Neural cell (in vitro differentiated cells): Measurements from ENCODE around the gene P2RY11. TPM values are rescaled to one million over a fixed set of nuclear protein-coding genes. Genes with fewer than 3 reads are reported as not detected.

Source experiments
- H2AFZ ChIP-seq: fragments of 200-600, 300-800 bp; sonication (generic), shearing (Covaris generic); 2 replicates; pipeline ENCODE4 v1.6.0; 2014; ENCODE audit warnings: low read depth, mild to moderate bottlenecking, antibody characterized with exemption, low read length, moderate library complexity
- H3F3A ChIP-seq: fragments of 200-600 bp; shearing (Covaris generic); 2 replicates; pipeline ENCODE4 v1.6.1; 2016; ENCODE audit warnings: mild to moderate bottlenecking, moderate library complexity, mixed read lengths, antibody characterized with exemption, low read length; ENCODE audit not compliant: insufficient read depth, poor library complexity, severe bottlenecking
- H3K27ac ChIP-seq: fragments of 200-600, 300-800 bp; sonication (generic), shearing (Covaris generic); 2 replicates; pipeline ENCODE4 v1.5.1; 2014; ENCODE audit warnings: mild to moderate bottlenecking, low read length, moderate library complexity
- H3K27me3 ChIP-seq: fragments of 300-800, 200-600 bp; sonication (generic), shearing (Covaris generic); 2 replicates; pipeline ENCODE4 v1.6.0; 2014; ENCODE audit warnings: mild to moderate bottlenecking, low read depth, low read length, moderate library complexity; ENCODE audit not compliant: insufficient read depth
- H3K36me3 ChIP-seq: fragments of 300-800, 200-600 bp; sonication (generic), shearing (Covaris generic); 2 replicates; pipeline ENCODE4 v1.5.1; 2014; ENCODE audit warnings: mild to moderate bottlenecking, antibody characterized with exemption, low read length, moderate library complexity; ENCODE audit not compliant: insufficient read depth
- H3K4me2 ChIP-seq: fragments of 300-800, 200-600 bp; sonication (generic), shearing (Covaris generic); 2 replicates; pipeline ENCODE4 v1.6.0; 2014; ENCODE audit warnings: mild to moderate bottlenecking, low read length
- H3K4me3 ChIP-seq: fragments of 300-800, 200-600 bp; sonication (generic), shearing (Covaris generic); 2 replicates; pipeline ENCODE4 v1.5.1; 2014; ENCODE audit warnings: mild to moderate bottlenecking, low read length, moderate library complexity
- H3K79me2 ChIP-seq: fragments of 200-600 bp; shearing (Covaris generic); replicated peaks from 2 replicates; pipeline ENCODE4 v1.6.0; 2014; ENCODE audit warnings: mild to moderate bottlenecking, low read length, moderate library complexity; ENCODE audit not compliant: insufficient read depth
- H3K9ac ChIP-seq: fragments of 300-800, 200-600 bp; sonication (generic), shearing (Covaris generic); 2 replicates; pipeline ENCODE4 v1.6.1; 2016; ENCODE audit warnings: mild to moderate bottlenecking, low read length, mixed read lengths
- H3K9me2 ChIP-seq: fragments of 200-600 bp; shearing (Covaris generic); 2 replicates; pipeline ENCODE4 v1.6.1; 2016; ENCODE audit warnings: mild to moderate bottlenecking, low read length, mixed read lengths; ENCODE audit not compliant: insufficient read depth
- H3K9me3 ChIP-seq: fragments of 200-600, 300-800 bp; sonication (generic), shearing (Covaris generic); 2 replicates; pipeline ENCODE4 v1.6.1; 2016; ENCODE audit warnings: mild to moderate bottlenecking, mixed run types, low read length, moderate library complexity, mixed read lengths
- H4K20me1 ChIP-seq: fragments of 200-600 bp; shearing (Covaris generic); 2 replicates; pipeline ENCODE4 v1.6.1; 2016; ENCODE audit warnings: mild to moderate bottlenecking, mixed run types; ENCODE audit not compliant: insufficient read depth
- EP300 ChIP-seq: fragments of 450-650 bp; conservative IDR thresholded peaks from 2 replicates; pipeline ENCODE4 v1.6.1; 2014; ENCODE audit warnings: antibody characterized with exemption, mild to moderate bottlenecking, moderate library complexity; ENCODE audit not compliant: poor library complexity, severe bottlenecking
- EZH2 ChIP-seq: fragments of 200-600, 300-800 bp; shearing (Covaris generic), sonication (generic); IDR thresholded peaks from 2 replicates; pipeline ENCODE4 v1.6.1; 2014; ENCODE audit warnings: antibody characterized with exemption, low read length, borderline replicate concordance, mild to moderate bottlenecking; ENCODE audit not compliant: insufficient read depth, poor library complexity, severe bottlenecking
- MXI1 ChIP-seq: fragments of 450-650 bp; conservative IDR thresholded peaks from 2 replicates; pipeline ENCODE4 v1.6.1; 2014; ENCODE audit warnings: antibody characterized with exemption, mild to moderate bottlenecking; ENCODE audit not compliant: poor library complexity, severe bottlenecking
- POLR2AphosphoS5 ChIP-seq: IDR thresholded peaks from 2 replicates; pipeline ENCODE4 v1.6.1; 2012
- RAD21 ChIP-seq: fragments of 450-650 bp; conservative IDR thresholded peaks from 2 replicates; pipeline ENCODE4 v1.6.1; 2014; ENCODE audit warnings: antibody characterized with exemption, mild to moderate bottlenecking, moderate library complexity
- SMC3 ChIP-seq: fragments of 450-650 bp; conservative IDR thresholded peaks from 2 replicates; pipeline ENCODE4 v1.6.1; 2014; ENCODE audit warnings: antibody characterized with exemption, mild to moderate bottlenecking, moderate library complexity; ENCODE audit not compliant: poor library complexity
- TAF1 ChIP-seq: IDR thresholded peaks from 2 replicates; pipeline ENCODE4 v1.6.1; 2012; ENCODE audit warnings: low read depth
- polyA plus RNA-seq: library from polyadenylated mRNA; depleted of rRNA; stranded (reverse); fragments of >200 nt; gene quantifications from 2 replicates; pipeline ENCODE4 v1.2.3, GENCODE V29; 2014
- TF ChIP-seq, protein P1 (sequence below): IDR thresholded peaks from 2 replicates; pipeline ENCODE4 v1.6.1; 2012; ENCODE audit warnings: borderline replicate concordance
- TF ChIP-seq, protein P2 (sequence below): fragments of 450-650 bp; IDR thresholded peaks from 2 replicates; pipeline ENCODE4 v1.5.1; 2014; ENCODE audit warnings: antibody characterized with exemption, mild to moderate bottlenecking, moderate library complexity; ENCODE audit not compliant: poor library complexity, severe bottlenecking

P2RY11 gene
- polyA plus RNA-seq, 1 donor from 2014 or later, result 5.4 TPM

DNA sequence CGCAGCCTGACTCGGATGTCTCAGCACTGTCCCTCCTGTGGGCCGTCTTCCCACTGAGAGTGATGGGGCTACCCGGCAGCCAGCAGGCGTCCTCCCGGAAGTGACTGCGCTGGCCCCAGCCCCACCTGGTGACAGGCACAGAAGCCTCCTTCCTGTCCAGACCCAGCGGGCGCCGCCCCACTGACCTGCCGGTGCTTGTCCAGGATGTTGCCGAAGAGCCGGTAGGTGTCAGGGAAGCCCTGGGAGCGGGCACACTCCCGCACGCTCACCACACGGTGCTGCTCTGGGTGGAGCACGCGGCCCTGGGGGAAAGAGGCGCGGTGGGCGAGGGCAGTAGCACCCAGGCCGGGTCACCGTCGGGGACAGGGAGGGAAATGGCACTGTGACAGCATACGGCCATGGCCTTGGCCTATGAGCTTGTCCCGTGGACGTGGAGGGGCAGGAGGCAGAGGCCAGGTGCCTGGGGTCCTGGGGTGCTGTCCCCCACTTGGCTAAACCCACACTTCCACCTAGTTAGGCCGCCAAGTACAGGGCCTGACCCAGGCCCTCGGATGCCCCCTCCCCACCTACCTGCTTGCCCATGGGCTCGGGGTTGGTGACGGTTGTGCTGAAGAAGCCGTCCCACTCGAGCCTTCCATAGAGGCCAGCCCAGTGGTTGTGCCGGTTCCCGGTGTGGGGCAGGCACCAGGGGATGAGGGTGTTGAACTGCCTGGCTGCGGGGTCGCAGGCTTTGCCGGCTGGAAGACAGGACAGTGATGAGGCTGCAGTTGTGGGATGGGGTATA, 24.2 kb downstream of the P2RY11 start:
- no peaks in the 10 kb centered on the region for H4K20me1 ChIP-seq
- no peaks in the 10 kb centered on the region for H3F3A ChIP-seq
- no peaks in the 10 kb centered on the region for H3K79me2 ChIP-seq
- TF ChIP-seq, protein P1, sequence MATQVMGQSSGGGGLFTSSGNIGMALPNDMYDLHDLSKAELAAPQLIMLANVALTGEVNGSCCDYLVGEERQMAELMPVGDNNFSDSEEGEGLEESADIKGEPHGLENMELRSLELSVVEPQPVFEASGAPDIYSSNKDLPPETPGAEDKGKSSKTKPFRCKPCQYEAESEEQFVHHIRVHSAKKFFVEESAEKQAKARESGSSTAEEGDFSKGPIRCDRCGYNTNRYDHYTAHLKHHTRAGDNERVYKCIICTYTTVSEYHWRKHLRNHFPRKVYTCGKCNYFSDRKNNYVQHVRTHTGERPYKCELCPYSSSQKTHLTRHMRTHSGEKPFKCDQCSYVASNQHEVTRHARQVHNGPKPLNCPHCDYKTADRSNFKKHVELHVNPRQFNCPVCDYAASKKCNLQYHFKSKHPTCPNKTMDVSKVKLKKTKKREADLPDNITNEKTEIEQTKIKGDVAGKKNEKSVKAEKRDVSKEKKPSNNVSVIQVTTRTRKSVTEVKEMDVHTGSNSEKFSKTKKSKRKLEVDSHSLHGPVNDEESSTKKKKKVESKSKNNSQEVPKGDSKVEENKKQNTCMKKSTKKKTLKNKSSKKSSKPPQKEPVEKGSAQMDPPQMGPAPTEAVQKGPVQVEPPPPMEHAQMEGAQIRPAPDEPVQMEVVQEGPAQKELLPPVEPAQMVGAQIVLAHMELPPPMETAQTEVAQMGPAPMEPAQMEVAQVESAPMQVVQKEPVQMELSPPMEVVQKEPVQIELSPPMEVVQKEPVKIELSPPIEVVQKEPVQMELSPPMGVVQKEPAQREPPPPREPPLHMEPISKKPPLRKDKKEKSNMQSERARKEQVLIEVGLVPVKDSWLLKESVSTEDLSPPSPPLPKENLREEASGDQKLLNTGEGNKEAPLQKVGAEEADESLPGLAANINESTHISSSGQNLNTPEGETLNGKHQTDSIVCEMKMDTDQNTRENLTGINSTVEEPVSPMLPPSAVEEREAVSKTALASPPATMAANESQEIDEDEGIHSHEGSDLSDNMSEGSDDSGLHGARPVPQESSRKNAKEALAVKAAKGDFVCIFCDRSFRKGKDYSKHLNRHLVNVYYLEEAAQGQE, result no peak
- TF ChIP-seq EP300 (no peak), MXI1 (no peak), EZH2 (no peak), TAF1 (no peak), RAD21 (no peak), SMC3 (no peak), POLR2AphosphoS5 (no peak)
- TF ChIP-seq, protein P2, sequence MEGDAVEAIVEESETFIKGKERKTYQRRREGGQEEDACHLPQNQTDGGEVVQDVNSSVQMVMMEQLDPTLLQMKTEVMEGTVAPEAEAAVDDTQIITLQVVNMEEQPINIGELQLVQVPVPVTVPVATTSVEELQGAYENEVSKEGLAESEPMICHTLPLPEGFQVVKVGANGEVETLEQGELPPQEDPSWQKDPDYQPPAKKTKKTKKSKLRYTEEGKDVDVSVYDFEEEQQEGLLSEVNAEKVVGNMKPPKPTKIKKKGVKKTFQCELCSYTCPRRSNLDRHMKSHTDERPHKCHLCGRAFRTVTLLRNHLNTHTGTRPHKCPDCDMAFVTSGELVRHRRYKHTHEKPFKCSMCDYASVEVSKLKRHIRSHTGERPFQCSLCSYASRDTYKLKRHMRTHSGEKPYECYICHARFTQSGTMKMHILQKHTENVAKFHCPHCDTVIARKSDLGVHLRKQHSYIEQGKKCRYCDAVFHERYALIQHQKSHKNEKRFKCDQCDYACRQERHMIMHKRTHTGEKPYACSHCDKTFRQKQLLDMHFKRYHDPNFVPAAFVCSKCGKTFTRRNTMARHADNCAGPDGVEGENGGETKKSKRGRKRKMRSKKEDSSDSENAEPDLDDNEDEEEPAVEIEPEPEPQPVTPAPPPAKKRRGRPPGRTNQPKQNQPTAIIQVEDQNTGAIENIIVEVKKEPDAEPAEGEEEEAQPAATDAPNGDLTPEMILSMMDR, result no peak
- peaks cover 1% of the 10 kb centered on the region for H3K36me3 ChIP-seq
- no peak overlapping the region for H3K4me3 ChIP-seq
- no peaks in the 10 kb centered on the region for H3K9me3 ChIP-seq
- H3K27me3 ChIP-seq, result no peaks in the 10 kb centered on the region
- H3K4me2 ChIP-seq, result no peak overlapping the region
- H3K9ac ChIP-seq, result no peak overlapping the region
- no peak overlapping the region for H3K27ac ChIP-seq
- no peaks in the 10 kb centered on the region for H3K9me2 ChIP-seq
- no peak overlapping the region for H2AFZ ChIP-seq

GRCh38 chr19:10136936-10137335, 25.4 kb downstream of the P2RY11 start:
- Histone ChIP-seq H3K9me3 (no peaks in the 10 kb centered on the region), H3K4me3 (no peak overlapping the region), H3K27ac (no peak overlapping the region), H2AFZ (no peak overlapping the region), H3F3A (no peaks in the 10 kb centered on the region), H4K20me1 (no peaks in the 10 kb centered on the region), H3K79me2 (no peaks in the 10 kb centered on the region), H3K4me2 (no peak overlapping the region), H3K9ac (no peak overlapping the region), H3K36me3 (peaks cover 4% of the 10 kb centered on the region), H3K9me2 (no peaks in the 10 kb centered on the region), H3K27me3 (no peaks in the 10 kb centered on the region)
- TF ChIP-seq, protein P1, result no peak
- TF ChIP-seq SMC3 (no peak), EP300 (no peak), MXI1 (no peak), POLR2AphosphoS5 (no peak), EZH2 (no peak), TAF1 (no peak), RAD21 (no peak)
- TF ChIP-seq, protein P2, result no peak
